Measurements from ENCODE around the gene BCAR3.

Gene BCAR3

DNA sequence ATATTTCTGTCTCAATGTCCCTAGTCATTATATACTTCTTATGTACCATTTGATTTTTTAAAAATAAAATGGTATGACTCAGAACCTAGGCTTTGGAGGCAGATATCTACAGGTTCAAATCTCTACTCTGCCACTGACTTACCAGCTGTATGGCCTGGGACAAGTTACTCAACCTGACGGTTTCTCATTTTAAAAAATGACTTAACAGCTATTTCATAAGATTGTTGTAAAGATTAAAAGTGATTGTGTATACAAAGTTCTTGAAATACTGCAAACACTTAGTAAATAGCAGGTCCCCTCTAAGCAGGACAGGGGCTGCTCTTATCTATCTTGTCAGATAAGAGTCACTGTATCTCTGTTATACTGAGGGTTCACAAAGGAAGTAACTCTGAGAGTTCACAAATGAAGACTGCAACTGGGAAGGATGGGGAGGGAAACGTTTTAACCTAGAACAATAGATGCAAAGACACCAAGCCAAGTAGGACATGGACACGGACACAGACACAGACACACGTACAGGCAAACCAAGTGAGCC, 2.6 kb downstream of the BCAR3 start:
- no peak for TF ChIP-seq TCF12 (IDR thresholded peaks at IDR 0.05; ENCODE audit: low read depth)
- no peak for TF ChIP-seq FOXM1 (IDR thresholded peaks at IDR 0.05; ENCODE audit: borderline replicate concordance, low read depth)
- TF ChIP-seq MAX (IDR thresholded peaks at IDR 0.05), result no peak

DNA sequence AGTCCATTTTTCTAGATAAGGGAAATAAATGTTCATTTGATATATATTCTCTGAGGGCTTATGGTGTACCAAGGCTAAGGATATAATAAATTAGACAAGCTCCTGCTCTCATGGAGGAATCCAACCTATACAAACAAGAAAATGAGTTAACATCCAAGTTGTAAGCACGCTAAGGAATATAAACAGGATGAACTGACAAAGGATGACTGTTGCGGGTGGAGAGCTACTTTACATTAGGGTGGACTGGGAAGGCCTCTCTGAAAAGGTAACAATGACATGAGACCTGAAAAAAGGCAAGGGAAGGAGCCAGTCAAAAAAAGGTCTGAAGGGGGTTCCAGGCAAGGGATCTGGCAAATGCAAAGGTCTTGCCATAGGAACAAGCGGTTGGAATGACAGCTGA, 3.1 kb downstream of the BCAR3 start:
- TF ChIP-seq RAD21 (IDR thresholded peaks at IDR 0.05; ENCODE audit: low read depth) (no peak), TEAD4 (IDR thresholded peaks at IDR 0.05) (no peak), YY1 (IDR thresholded peaks at IDR 0.05; ENCODE audit: low read depth) (no peak), MAX (IDR thresholded peaks at IDR 0.05) (no peak), CEBPB (IDR thresholded peaks at IDR 0.05) (no peak)

DNA sequence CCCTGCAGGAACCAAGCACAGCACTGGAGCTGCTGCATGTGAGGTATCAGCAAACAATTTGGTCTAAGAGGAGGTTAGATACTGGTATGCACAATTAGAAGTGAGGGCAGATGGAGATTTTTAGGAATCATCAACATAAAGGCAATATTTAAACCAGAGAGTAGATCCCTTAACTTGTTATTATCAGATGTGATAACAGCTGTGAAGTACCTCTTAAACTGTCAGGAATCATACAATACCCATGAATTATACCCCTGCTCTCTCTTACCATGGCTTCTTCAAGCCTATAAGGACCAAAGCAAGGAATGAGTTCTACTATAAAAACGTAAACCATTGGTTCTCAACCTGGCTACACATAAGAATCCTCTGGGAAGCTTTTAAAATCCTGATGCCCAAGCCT, 3.9 kb downstream of the BCAR3 start:
- TF ChIP-seq TAF1 (IDR thresholded peaks at IDR 0.05; ENCODE audit: low read depth), result no peak
- no peak for TF ChIP-seq YY1 (IDR thresholded peaks at IDR 0.05; ENCODE audit: low read depth)
- TF ChIP-seq MAX (IDR thresholded peaks at IDR 0.05), result no peak
- no peak for TF ChIP-seq NFIC (IDR thresholded peaks at IDR 0.05)
- TF ChIP-seq, protein P1, sequence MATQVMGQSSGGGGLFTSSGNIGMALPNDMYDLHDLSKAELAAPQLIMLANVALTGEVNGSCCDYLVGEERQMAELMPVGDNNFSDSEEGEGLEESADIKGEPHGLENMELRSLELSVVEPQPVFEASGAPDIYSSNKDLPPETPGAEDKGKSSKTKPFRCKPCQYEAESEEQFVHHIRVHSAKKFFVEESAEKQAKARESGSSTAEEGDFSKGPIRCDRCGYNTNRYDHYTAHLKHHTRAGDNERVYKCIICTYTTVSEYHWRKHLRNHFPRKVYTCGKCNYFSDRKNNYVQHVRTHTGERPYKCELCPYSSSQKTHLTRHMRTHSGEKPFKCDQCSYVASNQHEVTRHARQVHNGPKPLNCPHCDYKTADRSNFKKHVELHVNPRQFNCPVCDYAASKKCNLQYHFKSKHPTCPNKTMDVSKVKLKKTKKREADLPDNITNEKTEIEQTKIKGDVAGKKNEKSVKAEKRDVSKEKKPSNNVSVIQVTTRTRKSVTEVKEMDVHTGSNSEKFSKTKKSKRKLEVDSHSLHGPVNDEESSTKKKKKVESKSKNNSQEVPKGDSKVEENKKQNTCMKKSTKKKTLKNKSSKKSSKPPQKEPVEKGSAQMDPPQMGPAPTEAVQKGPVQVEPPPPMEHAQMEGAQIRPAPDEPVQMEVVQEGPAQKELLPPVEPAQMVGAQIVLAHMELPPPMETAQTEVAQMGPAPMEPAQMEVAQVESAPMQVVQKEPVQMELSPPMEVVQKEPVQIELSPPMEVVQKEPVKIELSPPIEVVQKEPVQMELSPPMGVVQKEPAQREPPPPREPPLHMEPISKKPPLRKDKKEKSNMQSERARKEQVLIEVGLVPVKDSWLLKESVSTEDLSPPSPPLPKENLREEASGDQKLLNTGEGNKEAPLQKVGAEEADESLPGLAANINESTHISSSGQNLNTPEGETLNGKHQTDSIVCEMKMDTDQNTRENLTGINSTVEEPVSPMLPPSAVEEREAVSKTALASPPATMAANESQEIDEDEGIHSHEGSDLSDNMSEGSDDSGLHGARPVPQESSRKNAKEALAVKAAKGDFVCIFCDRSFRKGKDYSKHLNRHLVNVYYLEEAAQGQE (IDR thresholded peaks at IDR 0.05; ENCODE audit: low read depth), result no peak
- no peak for TF ChIP-seq EP300 (IDR thresholded peaks at IDR 0.05; ENCODE audit: borderline replicate concordance)
- TF ChIP-seq ZBTB7A (IDR thresholded peaks at IDR 0.05; ENCODE audit: low read depth), result no peak
- TF ChIP-seq USF1 (IDR thresholded peaks at IDR 0.05), result no peak
- no peak for TF ChIP-seq CREB1 (IDR thresholded peaks at IDR 0.05; ENCODE audit: low read depth)
- TF ChIP-seq EGR1 (IDR thresholded peaks at IDR 0.05), result no peak

DNA sequence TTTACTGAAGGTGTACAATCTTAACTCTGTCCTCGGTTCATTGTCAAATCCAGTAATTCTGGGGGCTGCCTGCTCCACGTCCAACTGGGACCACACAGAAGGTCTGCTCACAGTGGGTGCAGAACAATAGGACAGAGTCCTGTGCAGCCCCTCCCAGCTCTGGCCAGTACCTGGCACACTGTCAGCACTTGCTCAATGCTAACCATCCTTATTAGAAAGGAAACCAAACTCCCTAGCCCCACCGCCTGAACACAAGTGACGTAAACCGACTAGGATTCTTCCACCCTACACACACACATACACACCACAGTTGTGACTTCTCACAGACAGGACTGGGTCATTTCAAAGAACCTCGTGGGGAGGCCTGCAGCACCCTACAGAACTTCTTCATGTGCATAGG, 5.2 kb downstream of the BCAR3 start:
- TF ChIP-seq TCF12 (IDR thresholded peaks at IDR 0.05; ENCODE audit: low read depth) (no peak), CEBPB (IDR thresholded peaks at IDR 0.05) (no peak), TEAD4 (IDR thresholded peaks at IDR 0.05) (no peak), FOXM1 (IDR thresholded peaks at IDR 0.05; ENCODE audit: borderline replicate concordance, low read depth) (no peak), EP300 (IDR thresholded peaks at IDR 0.05; ENCODE audit: borderline replicate concordance) (no peak), MAX (IDR thresholded peaks at IDR 0.05) (no peak), ZBTB7A (IDR thresholded peaks at IDR 0.05; ENCODE audit: low read depth) (no peak), NFIC (IDR thresholded peaks at IDR 0.05) (no peak), CREB1 (IDR thresholded peaks at IDR 0.05; ENCODE audit: low read depth) (no peak), RAD21 (IDR thresholded peaks at IDR 0.05; ENCODE audit: low read depth) (no peak), EGR1 (IDR thresholded peaks at IDR 0.05) (no peak), YY1 (IDR thresholded peaks at IDR 0.05; ENCODE audit: low read depth) (no peak)
- TF ChIP-seq, protein P1 (IDR thresholded peaks at IDR 0.05; ENCODE audit: low read depth), result no peak

- no peak for TF ChIP-seq EGR1 (IDR thresholded peaks at IDR 0.05)
Measured at GRCh38 chr1:93675931-93676330, 5.7 kb downstream of the BCAR3 start.

GRCh38 chr1:93675271-93675670, 6.4 kb downstream of the BCAR3 start:
- TF ChIP-seq EP300 (IDR thresholded peaks at IDR 0.05; ENCODE audit: borderline replicate concordance), result no peak
- TF ChIP-seq EGR1 (IDR thresholded peaks at IDR 0.05), result no peak
- no peak for TF ChIP-seq TAF1 (IDR thresholded peaks at IDR 0.05; ENCODE audit: low read depth)
- no peak for TF ChIP-seq USF1 (IDR thresholded peaks at IDR 0.05)
- no peak for TF ChIP-seq TCF12 (IDR thresholded peaks at IDR 0.05; ENCODE audit: low read depth)
